NB4 (cell line): Measurements from ENCODE around the gene GPR142.

Experiments
- POLR2A ChIP-seq: IDR thresholded peaks from 2 replicates; pipeline ENCODE4 v1.6.1; 2011; ENCODE audit warnings: mild to moderate bottlenecking; ENCODE audit not compliant: insufficient read length; ENCODE audit errors: extremely low read depth
- TF ChIP-seq, protein P1 (sequence below): IDR thresholded peaks from one replicate; pipeline ENCODE4 v1.5.1; 2012; ENCODE audit warnings: low read depth, low read length
- TF ChIP-seq, protein P2 (sequence below): IDR thresholded peaks from 2 replicates; pipeline ENCODE4 v1.6.1; 2011; ENCODE audit warnings: low read depth, low read length

DNA sequence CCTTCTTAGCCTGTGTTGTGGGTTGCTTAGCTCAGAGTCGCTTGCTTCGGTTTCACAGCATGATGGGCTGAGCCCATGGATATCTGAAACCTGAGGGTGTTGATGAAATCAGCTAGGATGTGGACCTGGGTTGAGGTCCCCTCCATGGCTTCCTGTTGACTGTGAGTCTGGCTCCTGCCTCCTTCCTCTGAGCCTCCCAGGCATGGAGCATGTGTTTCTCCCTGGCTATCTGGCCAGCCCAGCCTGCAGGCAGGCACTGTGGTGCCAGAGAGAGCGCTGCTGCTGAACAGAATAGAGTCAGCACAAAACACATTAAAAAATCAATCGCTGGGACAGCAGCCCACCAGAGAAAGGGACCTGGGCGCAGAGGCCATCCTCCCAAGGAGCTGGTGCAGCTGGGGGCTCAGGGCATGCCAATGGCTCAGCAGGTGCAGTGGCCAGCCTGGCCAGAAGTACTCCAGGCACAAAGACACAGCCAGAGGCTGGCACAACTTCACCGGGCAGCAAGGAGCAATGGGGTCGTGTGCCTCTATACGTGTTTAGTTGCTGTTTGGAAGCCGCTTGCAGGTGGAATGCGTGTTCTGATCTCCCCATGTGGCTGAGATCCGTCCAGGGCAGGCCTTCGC lies 36.3 kb downstream of the GPR142 start:
- TF ChIP-seq POLR2A, result no peak
- TF ChIP-seq, protein P1, sequence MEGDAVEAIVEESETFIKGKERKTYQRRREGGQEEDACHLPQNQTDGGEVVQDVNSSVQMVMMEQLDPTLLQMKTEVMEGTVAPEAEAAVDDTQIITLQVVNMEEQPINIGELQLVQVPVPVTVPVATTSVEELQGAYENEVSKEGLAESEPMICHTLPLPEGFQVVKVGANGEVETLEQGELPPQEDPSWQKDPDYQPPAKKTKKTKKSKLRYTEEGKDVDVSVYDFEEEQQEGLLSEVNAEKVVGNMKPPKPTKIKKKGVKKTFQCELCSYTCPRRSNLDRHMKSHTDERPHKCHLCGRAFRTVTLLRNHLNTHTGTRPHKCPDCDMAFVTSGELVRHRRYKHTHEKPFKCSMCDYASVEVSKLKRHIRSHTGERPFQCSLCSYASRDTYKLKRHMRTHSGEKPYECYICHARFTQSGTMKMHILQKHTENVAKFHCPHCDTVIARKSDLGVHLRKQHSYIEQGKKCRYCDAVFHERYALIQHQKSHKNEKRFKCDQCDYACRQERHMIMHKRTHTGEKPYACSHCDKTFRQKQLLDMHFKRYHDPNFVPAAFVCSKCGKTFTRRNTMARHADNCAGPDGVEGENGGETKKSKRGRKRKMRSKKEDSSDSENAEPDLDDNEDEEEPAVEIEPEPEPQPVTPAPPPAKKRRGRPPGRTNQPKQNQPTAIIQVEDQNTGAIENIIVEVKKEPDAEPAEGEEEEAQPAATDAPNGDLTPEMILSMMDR, result no peak
- TF ChIP-seq, protein P2, sequence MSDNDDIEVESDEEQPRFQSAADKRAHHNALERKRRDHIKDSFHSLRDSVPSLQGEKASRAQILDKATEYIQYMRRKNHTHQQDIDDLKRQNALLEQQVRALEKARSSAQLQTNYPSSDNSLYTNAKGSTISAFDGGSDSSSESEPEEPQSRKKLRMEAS, result no peak
